PC-3 (cell line): ENCODE data around the gene KRTAP12-3. TPM values are rescaled to one million over a fixed set of nuclear protein-coding genes. Genes with fewer than 3 reads are reported as not detected.
"Not testable (repeated sequence)": the region's sequence is repeated elsewhere in the genome, so short reads cannot be mapped to it uniquely, and the experiment has no call there.

Experiments used
- ATAC-seq: fragments of 200-7000 bp; cut with Tn5 transposase; 2 replicates; pipeline ENCODE4 v1.9.1; 2020; ENCODE audit warnings: mild to moderate bottlenecking, moderate library complexity
- BruUV-seq: library from RNA; stranded (reverse); fragments of 400-500 nt; replicated peaks from 2 replicates; lab custom pipeline; 2021; lab: Mats Ljungman, UMichigan
- CTCF ChIA-PET: fragments of 300-600 bp; sonication (Branson Sonifier 250); formaldehyde crosslinking; loops from one replicate; lab custom pipeline; 2022; ENCODE audit warnings: antibody characterized with exemption; lab: Charles Lee
- POLR2A ChIA-PET: fragments of 300-600 bp; sonication (Branson Sonifier 250); formaldehyde crosslinking; loops from one replicate; lab custom pipeline; 2022; ENCODE audit warnings: antibody characterized with exemption; ENCODE audit not compliant: unreplicated experiment; lab: Charles Lee
- DNase-seq: peaks from one replicate; pipeline ENCODE4 v3.0.0-alpha.2; 2015
- H2AFZ ChIP-seq: fragments of 300-600 bp; sonication (generic); 2 replicates; pipeline ENCODE4 v1.6.0; 2016; ENCODE audit warnings: antibody characterized with exemption, low read length
- H3F3A ChIP-seq: fragments of 300-600 bp; sonication (generic); one replicate; pipeline ENCODE4 v1.6.0; 2017; ENCODE audit warnings: antibody characterized with exemption, low read length, control low read depth, mild to moderate bottlenecking; ENCODE audit not compliant: unreplicated experiment
- H3K27ac ChIP-seq: fragments of 300-600 bp; sonication (generic); 2 replicates; pipeline ENCODE4 v1.5.1; 2016; ENCODE audit warnings: mild to moderate bottlenecking, low read length
- H3K27me3 ChIP-seq: fragments of 300-600 bp; sonication (generic); 2 replicates; pipeline ENCODE4 v1.6.1; 2016; ENCODE audit warnings: low read length, mixed read lengths
- H3K36me3 ChIP-seq: fragments of 300-600 bp; sonication (generic); 2 replicates; pipeline ENCODE4 v1.6.1; 2016; ENCODE audit warnings: low read depth, mixed run types, low read length, mixed read lengths
- H3K4me1 ChIP-seq: fragments of 300-600 bp; sonication (generic); 2 replicates; pipeline ENCODE4 v1.5.1; 2016; ENCODE audit warnings: low read length; ENCODE audit not compliant: insufficient read depth
- H3K4me2 ChIP-seq: fragments of 300-600 bp; sonication (generic); 2 replicates; pipeline ENCODE4 v1.6.0; 2016; ENCODE audit warnings: low read length
- H3K4me3 ChIP-seq: fragments of 300-600 bp; sonication (generic); 2 replicates; pipeline ENCODE4 v1.5.1; 2016; ENCODE audit warnings: mild to moderate bottlenecking, low read length, mixed read lengths
- H3K79me2 ChIP-seq: fragments of 300-600 bp; sonication (generic); 2 replicates; pipeline ENCODE4 v1.6.1; 2017; ENCODE audit warnings: low read length, mixed read lengths
- H3K9ac ChIP-seq: fragments of 300-600 bp; sonication (generic); 2 replicates; pipeline ENCODE4 v1.6.0; 2016; ENCODE audit warnings: mild to moderate bottlenecking, low read length
- H3K9me2 ChIP-seq: fragments of 300-600 bp; sonication (generic); replicated peaks from 2 replicates; pipeline ENCODE4 v1.6.1; 2016; ENCODE audit warnings: mixed run types, low read length, mixed read lengths
- H3K9me3 ChIP-seq: fragments of 300-600 bp; sonication (generic); 2 replicates; pipeline ENCODE4 v1.6.1; 2016; ENCODE audit warnings: low read length, mixed read lengths
- H4K20me1 ChIP-seq: fragments of 300-600 bp; sonication (generic); 2 replicates; pipeline ENCODE4 v1.6.1; 2016; ENCODE audit warnings: low read length, mixed read lengths
- CTCF ChIP-seq: fragments of 300-600 bp; sonication (generic); conservative IDR thresholded peaks from 2 replicates; pipeline ENCODE4 v1.5.1; 2017; ENCODE audit warnings: antibody characterized with exemption, low read depth, mild to moderate bottlenecking, low read length
- EZH2 ChIP-seq: fragments of 300-600 bp; sonication (generic); IDR thresholded peaks from one replicate; pipeline ENCODE4 v1.6.1; 2017; ENCODE audit warnings: antibody characterized with exemption, mild to moderate bottlenecking, low read length; ENCODE audit not compliant: unreplicated experiment
- EZH2phosphoT487 ChIP-seq: fragments of 300-600 bp; sonication (generic); IDR thresholded peaks from 2 replicates; pipeline ENCODE4 v1.6.1; 2018; ENCODE audit warnings: mild to moderate bottlenecking, antibody characterized with exemption, low read length, borderline replicate concordance
- intact Hi-C: fragments of 100-400 bp; cut with micrococcal nuclease; formaldehyde crosslinking; loops from 2 replicates; pipeline ENCODE4 v1.9.0; 2023
- total RNA-seq: library from RNA; depleted of rRNA; stranded (reverse); fragments of >200 nt; gene quantifications from 2 replicates; pipeline ENCODE4 v1.2.3, GENCODE V29; 2014

KRTAP12-3 gene
- total RNA-seq, 1 experiment from 2014 or later, result not detected

DNA sequence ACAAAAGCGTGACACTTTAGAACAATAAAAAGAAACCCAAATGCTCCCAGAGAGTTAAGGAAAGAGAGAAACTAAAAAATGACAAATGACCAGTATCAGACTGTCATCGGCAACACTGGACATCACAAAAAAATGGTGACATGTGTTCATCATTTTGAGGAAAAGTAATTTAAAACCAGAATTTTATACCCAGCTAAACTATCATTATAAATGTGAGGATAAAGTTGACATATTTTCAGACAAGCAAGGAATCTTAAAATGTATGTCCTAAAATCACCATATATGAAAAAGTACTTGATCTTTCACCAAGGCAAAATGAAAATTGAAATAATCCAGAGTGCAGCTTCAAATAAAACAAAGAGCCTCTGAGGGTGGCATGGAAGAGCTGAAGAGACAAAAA lies 12.9 kb upstream of the KRTAP12-3 start:
- no peaks in the 10 kb centered on the region for H3K9me2 ChIP-seq
- no TSS peak for BruUV-seq
- no peak for TF ChIP-seq EZH2
- TF ChIP-seq CTCF, result no peak
- TF ChIP-seq EZH2phosphoT487, result no peak
- H3K27me3 ChIP-seq, result no peaks in the 10 kb centered on the region
- DNase-seq (no peak), ATAC-seq (no peak)
- H3K79me2 ChIP-seq, result no peaks in the 10 kb centered on the region
- H3K9ac ChIP-seq, result no peak overlapping the region
- intact Hi-C loops, result no loop called here
- no peaks in the 10 kb centered on the region for H4K20me1 ChIP-seq
- H3K4me1 ChIP-seq, result no peaks in the 10 kb centered on the region
- no peaks in the 10 kb centered on the region for H3K36me3 ChIP-seq
- no peak overlapping the region for H3K4me2 ChIP-seq
- no peak overlapping the region for H2AFZ ChIP-seq
- no peak overlapping the region for H3K4me3 ChIP-seq
- POLR2A ChIA-PET, result interaction anchor here (0.5 kb wide), 1 partner anchor 141 kb away, joined by 7 read pairs; no protein-coding TSS in a partner anchor
- no peak overlapping the region for H3K27ac ChIP-seq
- H3K9me3 ChIP-seq, result no peaks in the 10 kb centered on the region
- no peaks in the 10 kb centered on the region for H3F3A ChIP-seq
- CTCF ChIA-PET, result no interaction called here

DNA sequence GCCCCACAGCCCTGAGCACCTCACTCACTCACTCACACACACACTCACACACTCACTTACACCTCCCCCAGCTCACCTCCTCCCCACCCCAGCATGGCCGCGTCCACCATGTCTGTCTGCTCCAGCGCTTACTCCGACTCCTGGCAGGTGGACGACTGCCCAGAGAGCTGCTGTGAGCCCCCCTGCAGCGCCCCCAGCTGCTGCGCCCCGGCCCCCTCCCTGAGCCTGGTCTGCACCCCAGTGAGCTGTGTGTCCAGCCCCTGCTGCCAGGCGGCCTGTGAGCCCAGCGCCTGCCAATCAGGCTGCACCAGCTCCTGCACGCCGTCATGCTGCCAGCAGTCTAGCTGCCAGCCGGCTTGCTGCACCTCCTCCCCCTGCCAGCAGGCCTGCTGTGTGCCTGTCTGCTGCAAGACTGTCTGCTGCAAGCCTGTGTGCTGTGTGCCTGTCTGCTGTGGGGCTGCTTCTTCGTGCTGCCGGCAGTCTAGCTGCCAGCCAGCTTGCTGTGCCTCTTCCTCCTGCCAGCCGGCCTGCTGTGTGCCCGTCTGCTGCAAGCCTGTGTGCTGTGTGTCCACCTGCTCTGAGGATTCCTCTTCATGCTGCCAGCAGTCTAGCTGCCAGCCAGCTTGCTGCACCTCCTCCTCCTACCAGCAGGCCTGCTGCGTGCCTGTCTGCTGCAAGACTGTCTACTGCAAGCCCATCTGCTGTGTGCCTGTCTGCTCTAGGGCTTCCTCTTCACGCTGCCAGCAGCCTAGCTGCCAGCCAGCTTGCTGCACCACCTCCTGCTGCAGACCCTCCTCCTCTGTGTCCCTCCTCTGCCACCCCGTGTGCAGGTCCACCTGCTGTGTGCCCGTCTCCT lies 11.1 kb upstream of the KRTAP12-3 start, which contains the start of gene KRTAP10-11:
TSS of gene KRTAP10-11 (plus strand) at position 49 of the 856 bp plus-strand sequence. CDS start at position 94, 45 bp downstream.
- POLR2A ChIA-PET, H3K27me3 ChIP-seq, DNase-seq, ATAC-seq, H3K4me2 ChIP-seq, H3K9me2 ChIP-seq, H3K9ac ChIP-seq, H3K9me3 ChIP-seq, H3K4me3 ChIP-seq, H3K79me2 ChIP-seq, H3K4me1 ChIP-seq, H3K27ac ChIP-seq, BruUV-seq, CTCF ChIA-PET, H3F3A ChIP-seq, H4K20me1 ChIP-seq, H3K36me3 ChIP-seq, intact Hi-C loops, H2AFZ ChIP-seq: not testable (repeated sequence)

GRCh38 chr21:44647222-44647552 lies 10.5 kb upstream of the KRTAP12-3 start:
- H2AFZ ChIP-seq, result no peak overlapping the region
- H3K4me2 ChIP-seq, result no peak overlapping the region
- no peaks in the 10 kb centered on the region for H3K36me3 ChIP-seq
- ChIA-PET POLR2A (no interaction called here), CTCF (no interaction called here)
- H3K4me3 ChIP-seq, result no peak overlapping the region
- H3K27me3 ChIP-seq, result no peaks in the 10 kb centered on the region
- no peaks in the 10 kb centered on the region for H3K9me3 ChIP-seq
- no peak for TF ChIP-seq CTCF
- no peak for TF ChIP-seq EZH2
- no peak for TF ChIP-seq EZH2phosphoT487
- H3K79me2 ChIP-seq, result no peaks in the 10 kb centered on the region
- H4K20me1 ChIP-seq, result no peaks in the 10 kb centered on the region
- H3K9ac ChIP-seq, result no peak overlapping the region
- intact Hi-C loops, result no loop called here
- ATAC-seq (no peak), DNase-seq (no peak)
- no peaks in the 10 kb centered on the region for H3K9me2 ChIP-seq
- no TSS peak for BruUV-seq
- H3F3A ChIP-seq, result no peaks in the 10 kb centered on the region
- no peak overlapping the region for H3K27ac ChIP-seq
- H3K4me1 ChIP-seq, result no peaks in the 10 kb centered on the region
